ENCODE data around the gene SLC8A1. TPM values are rescaled to one million over a fixed set of nuclear protein-coding genes. Genes with fewer than 3 reads are reported as not detected.

The SLC8A1 gene
- total RNA-seq, 3 donors from 2014 or later = 6.0 to 164 (median 17.0) TPM

- H3K4me3 ChIP-seq = no peak overlapping the region
- H3K36me3 ChIP-seq (ENCODE audit: low read depth) = no peaks in the 10 kb centered on the region
- no peaks in the 10 kb centered on the region for H3K9me3 ChIP-seq
- TF ChIP-seq, protein P1, sequence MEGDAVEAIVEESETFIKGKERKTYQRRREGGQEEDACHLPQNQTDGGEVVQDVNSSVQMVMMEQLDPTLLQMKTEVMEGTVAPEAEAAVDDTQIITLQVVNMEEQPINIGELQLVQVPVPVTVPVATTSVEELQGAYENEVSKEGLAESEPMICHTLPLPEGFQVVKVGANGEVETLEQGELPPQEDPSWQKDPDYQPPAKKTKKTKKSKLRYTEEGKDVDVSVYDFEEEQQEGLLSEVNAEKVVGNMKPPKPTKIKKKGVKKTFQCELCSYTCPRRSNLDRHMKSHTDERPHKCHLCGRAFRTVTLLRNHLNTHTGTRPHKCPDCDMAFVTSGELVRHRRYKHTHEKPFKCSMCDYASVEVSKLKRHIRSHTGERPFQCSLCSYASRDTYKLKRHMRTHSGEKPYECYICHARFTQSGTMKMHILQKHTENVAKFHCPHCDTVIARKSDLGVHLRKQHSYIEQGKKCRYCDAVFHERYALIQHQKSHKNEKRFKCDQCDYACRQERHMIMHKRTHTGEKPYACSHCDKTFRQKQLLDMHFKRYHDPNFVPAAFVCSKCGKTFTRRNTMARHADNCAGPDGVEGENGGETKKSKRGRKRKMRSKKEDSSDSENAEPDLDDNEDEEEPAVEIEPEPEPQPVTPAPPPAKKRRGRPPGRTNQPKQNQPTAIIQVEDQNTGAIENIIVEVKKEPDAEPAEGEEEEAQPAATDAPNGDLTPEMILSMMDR (IDR thresholded peaks at IDR 0.05) = no peak
- intact Hi-C loops (cut with DNase I, micrococcal nuclease) = loop anchor here in 1 of 2 donors (10.0 kb wide), 1 partner anchor 97 kb away; no protein-coding TSS in a partner anchor
- H3K4me1 ChIP-seq (ENCODE audit: low read depth) = no peaks in the 10 kb centered on the region
- DNase-seq = no peak
- ATAC-seq = no peak
Measured at GRCh38 chr2:40457837-40458236, 5.9 kb upstream of the SLC8A1 start.

- DNase-seq (no peak), ATAC-seq (no peak)
- H3K36me3 ChIP-seq (ENCODE audit: low read depth) = no peaks in the 10 kb centered on the region
- H3K9me3 ChIP-seq = no peaks in the 10 kb centered on the region
- no peaks in the 10 kb centered on the region for H3K4me1 ChIP-seq (ENCODE audit: low read depth)
- H3K4me3 ChIP-seq = no peak overlapping the region
- TF ChIP-seq, protein P1 (IDR thresholded peaks at IDR 0.05) = no peak
- intact Hi-C loops (cut with DNase I, micrococcal nuclease) = loop anchor here in 1 of 2 donors (10.0 kb wide), 1 partner anchor 97 kb away; no protein-coding TSS in a partner anchor
Measured at GRCh38 chr2:40457366-40457765, 5.5 kb upstream of the SLC8A1 start.

- H3K36me3 ChIP-seq (ENCODE audit: low read depth) = no peaks in the 10 kb centered on the region
- TF ChIP-seq, protein P1 (IDR thresholded peaks at IDR 0.05) = no peak
- H3K4me3 ChIP-seq = no peak overlapping the region
- H3K4me1 ChIP-seq (ENCODE audit: low read depth) = no peaks in the 10 kb centered on the region
- DNase-seq (no peak), ATAC-seq (no peak)
- intact Hi-C loops (cut with DNase I, micrococcal nuclease) = loop anchor here in 1 of 2 donors (10.0 kb wide), 1 partner anchor 98 kb away; no protein-coding TSS in a partner anchor
- H3K9me3 ChIP-seq = no peaks in the 10 kb centered on the region
Measured at GRCh38 chr2:40456926-40457325, 5.0 kb upstream of the SLC8A1 start.

DNA sequence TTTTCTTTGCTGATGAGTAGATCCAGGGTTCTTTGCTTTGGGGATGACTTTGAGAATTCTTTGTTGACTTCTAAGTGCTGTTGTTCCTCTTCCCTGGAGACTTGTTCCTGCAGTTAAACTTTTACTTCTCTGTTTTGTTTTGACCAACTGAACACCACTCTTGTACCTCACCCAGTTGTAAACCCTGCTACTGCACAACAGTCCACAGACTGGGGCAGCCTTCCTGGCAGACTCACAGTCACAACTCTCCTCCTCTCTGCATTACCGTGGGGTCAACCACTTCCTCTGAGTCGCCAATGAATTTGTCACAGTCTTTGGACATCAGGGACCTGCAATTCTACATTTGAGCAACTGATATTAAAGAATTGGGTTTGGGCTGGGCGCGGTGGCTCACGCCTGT is 3.8 kb upstream of the SLC8A1 start:
- H3K4me1 ChIP-seq (ENCODE audit: low read depth) = no peaks in the 10 kb centered on the region
- no peaks in the 10 kb centered on the region for H3K36me3 ChIP-seq (ENCODE audit: low read depth)
- H3K9me3 ChIP-seq = no peaks in the 10 kb centered on the region
- intact Hi-C loops (cut with DNase I, micrococcal nuclease) = loop anchor here in 1 of 2 donors (10.0 kb wide), 1 partner anchor 99 kb away; no protein-coding TSS in a partner anchor
- TF ChIP-seq, protein P1 (IDR thresholded peaks at IDR 0.05) = no peak
- DNase-seq (peak in 1 of 3 donors; percentile 9), ATAC-seq (peak; percentile 44)
- H3K4me3 ChIP-seq = no peak overlapping the region

DNA sequence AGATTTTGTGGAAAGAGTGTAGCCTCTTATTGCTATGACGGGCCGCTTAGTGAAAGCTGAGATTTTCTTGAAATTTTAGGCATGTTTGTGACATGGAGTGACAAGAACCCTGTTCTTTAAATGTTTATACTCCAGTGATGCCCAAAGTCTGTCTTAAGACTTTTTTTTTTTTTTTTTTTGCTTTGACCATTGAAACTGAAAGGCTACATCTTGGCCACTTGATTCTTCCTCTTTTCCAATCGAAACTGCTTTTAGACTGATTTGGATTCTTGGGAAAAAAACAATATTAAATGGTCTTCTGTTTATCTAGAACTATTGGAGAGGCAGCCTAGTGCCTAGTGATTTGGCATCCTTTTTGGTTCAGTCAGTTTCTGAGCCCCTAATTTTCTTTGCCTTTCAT is 2.4 kb upstream of the SLC8A1 start:
- H3K36me3 ChIP-seq (ENCODE audit: low read depth) = no peaks in the 10 kb centered on the region
- intact Hi-C loops (cut with DNase I, micrococcal nuclease) = loop anchor here in 1 of 2 donors (10.0 kb wide), 1 partner anchor 100 kb away; no protein-coding TSS in a partner anchor
- H3K9me3 ChIP-seq = no peaks in the 10 kb centered on the region
- DNase-seq (no peak), ATAC-seq (no peak)
- no peaks in the 10 kb centered on the region for H3K4me1 ChIP-seq (ENCODE audit: low read depth)
- TF ChIP-seq, protein P1 (IDR thresholded peaks at IDR 0.05) = no peak
- no peak overlapping the region for H3K4me3 ChIP-seq
